Measurements from ENCODE around the gene PLCH1.

The PLCH1 gene

GRCh38 chr3:155416500-155417118 is 328.3 kb downstream of the PLCH1 start:
- TF ChIP-seq FOXP2 (optimal IDR thresholded peaks at IDR 0.05; ENCODE audit: borderline replicate concordance, extremely low read depth, extremely low read length, insufficient read depth) (no peak), POLR2AphosphoS5 (IDR thresholded peaks at IDR 0.05; ENCODE audit: low read depth, low read length) (no peak), REST (IDR thresholded peaks at IDR 0.05; ENCODE audit: insufficient read depth in 1 of 2, low read depth in 2 of 2, low read length in 2 of 2) (no peak)

GRCh38 chr3:155412904-155413303 is 332.0 kb downstream of the PLCH1 start:
- TF ChIP-seq FOXP2 (optimal IDR thresholded peaks at IDR 0.05; ENCODE audit: borderline replicate concordance, extremely low read depth, extremely low read length, insufficient read depth), result no peak

- TF ChIP-seq FOXP2 (optimal IDR thresholded peaks at IDR 0.05; ENCODE audit: borderline replicate concordance, extremely low read depth, extremely low read length, insufficient read depth) (no peak), REST (IDR thresholded peaks at IDR 0.05; ENCODE audit: insufficient read depth in 1 of 2, low read depth in 2 of 2, low read length in 2 of 2) (no peak), TAF1 (IDR thresholded peaks at IDR 0.05; ENCODE audit: borderline replicate concordance, insufficient read depth, low read length) (no peak), POLR2AphosphoS5 (IDR thresholded peaks at IDR 0.05; ENCODE audit: low read depth, low read length) (no peak), SIN3A (IDR thresholded peaks at IDR 0.05; ENCODE audit: borderline replicate concordance, insufficient read depth, low read length) (no peak)
Observed at GRCh38 chr3:155411500-155412223, 333.2 kb downstream of the PLCH1 start.

GRCh38 chr3:155409336-155409735 is 335.5 kb downstream of the PLCH1 start:
- TF ChIP-seq REST (IDR thresholded peaks at IDR 0.05; ENCODE audit: insufficient read depth in 1 of 2, low read depth in 2 of 2, low read length in 2 of 2) (no peak), TAF1 (IDR thresholded peaks at IDR 0.05; ENCODE audit: borderline replicate concordance, insufficient read depth, low read length) (no peak), POLR2AphosphoS5 (IDR thresholded peaks at IDR 0.05; ENCODE audit: low read depth, low read length) (no peak), FOXP2 (optimal IDR thresholded peaks at IDR 0.05; ENCODE audit: borderline replicate concordance, extremely low read depth, extremely low read length, insufficient read depth) (no peak), SIN3A (IDR thresholded peaks at IDR 0.05; ENCODE audit: borderline replicate concordance, insufficient read depth, low read length) (no peak)

- TF ChIP-seq POLR2AphosphoS5 (IDR thresholded peaks at IDR 0.05; ENCODE audit: low read depth, low read length) (no peak), TAF1 (IDR thresholded peaks at IDR 0.05; ENCODE audit: borderline replicate concordance, insufficient read depth, low read length) (no peak), SIN3A (IDR thresholded peaks at IDR 0.05; ENCODE audit: borderline replicate concordance, insufficient read depth, low read length) (no peak), REST (IDR thresholded peaks at IDR 0.05; ENCODE audit: insufficient read depth in 1 of 2, low read depth in 2 of 2, low read length in 2 of 2) (no peak), FOXP2 (optimal IDR thresholded peaks at IDR 0.05; ENCODE audit: borderline replicate concordance, extremely low read depth, extremely low read length, insufficient read depth) (no peak)
Observed at GRCh38 chr3:155407971-155408370, 336.9 kb downstream of the PLCH1 start.
